Frontal cortex (tissue), 4 donors: Measurements from ENCODE around the gene CCDC88A. TPM values are rescaled to one million over a fixed set of nuclear protein-coding genes. Genes with fewer than 3 reads are reported as not detected.
"Not testable (repeated sequence)": the region's sequence is repeated elsewhere in the genome, so short reads cannot be mapped to it uniquely, and the experiment has no call there.

ENCODE experiments used
- DNase-seq, 2 donors: peaks; one replicate each; pipeline ENCODE4 v3.0.0; 2012; ENCODE audit warnings: low spot score in 2 of 2
- FAIRE-seq: peaks from 2 replicates; lab custom pipeline; 2012; peaks lifted over from hg19 to GRCh38; lab: Jason Lieb, UNC
- small RNA-seq: library from RNA; depleted of rRNA; stranded (forward); fragments of <200 nt; gene quantifications from one replicate; pipeline ENCODE3, GENCODE V24; 2014
- total RNA-seq: library from RNA; depleted of rRNA; stranded (reverse); fragments of >200 nt; gene quantifications from one replicate; pipeline ENCODE4 v1.2.3, GENCODE V29; 2014
- donor health status: control.
- donor health status: control.
- donor health status: control.

CCDC88A gene
- total RNA-seq, 1 donor from 2014 or later: 273 TPM

GRCh38 chr2:55252832-55253231, 166.8 kb downstream of the CCDC88A start:
- DNase-seq (no peak), FAIRE-seq (no peak)

DNA sequence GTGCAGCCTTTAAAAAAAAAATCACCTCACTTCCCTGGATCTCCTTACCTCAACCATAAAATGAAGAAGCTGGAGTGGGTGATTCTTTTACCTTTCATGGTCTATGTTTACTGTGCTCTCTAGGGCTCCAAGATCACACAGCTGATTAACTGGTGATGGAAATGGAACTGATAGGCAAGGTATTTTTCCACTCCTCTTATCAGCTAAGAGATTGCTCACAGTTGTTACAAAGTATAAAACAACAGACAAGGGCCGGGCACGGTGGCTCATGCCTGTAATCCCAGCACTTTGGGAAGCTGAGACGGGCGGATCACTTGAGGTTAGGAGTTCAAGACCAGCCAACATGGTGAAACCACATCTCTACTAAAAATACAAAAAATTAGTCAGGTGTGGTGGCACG, 172.6 kb downstream of the CCDC88A start:
- DNase-seq: no peak
- FAIRE-seq: no peak

GRCh38 chr2:55245411-55245810, 174.2 kb downstream of the CCDC88A start:
- DNase-seq: no peak
- no peak for FAIRE-seq

DNA sequence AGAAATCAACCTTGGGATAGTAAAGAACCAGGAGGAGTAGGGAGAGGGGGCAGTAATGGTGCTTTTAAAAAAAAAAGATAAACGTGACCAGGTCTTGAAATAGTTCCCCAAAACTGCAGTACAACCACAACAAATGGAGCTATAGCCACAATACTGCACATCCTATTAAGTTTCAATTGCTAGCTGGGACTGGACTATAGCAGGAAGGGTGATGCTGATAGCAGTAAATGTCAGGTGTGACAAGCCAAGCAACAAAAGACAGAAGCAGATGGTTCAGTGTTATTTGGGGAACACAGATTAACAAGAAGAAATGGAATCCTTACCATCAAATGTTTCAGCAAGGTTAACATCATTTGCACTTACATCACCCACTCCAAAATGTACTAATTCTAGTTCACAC, 177.0 kb downstream of the CCDC88A start:
- no peak for DNase-seq
- no peak for FAIRE-seq

- DNase-seq, FAIRE-seq: not testable (repeated sequence)
Measured at GRCh38 chr2:55241582-55241981, 178.1 kb downstream of the CCDC88A start.

- FAIRE-seq (no peak), DNase-seq (no peak)
Measured at GRCh38 chr2:55239656-55240222, 179.9 kb downstream of the CCDC88A start.

Small RNA genes within 50 kb of the gene (small RNA-seq; reads per million reads assigned to genes)
- gene RF00019 (not detected), gene RNU6-221P (not detected), gene RNU6-775P (not detected)

Other genes starting within 250 kb of the CCDC88A start
- gene CLHC1, start 187.6 kb downstream of the CCDC88A start, total RNA-seq: 48.1 TPM
- 726 TPM for gene RPS27A, start 187.2 kb downstream of the CCDC88A start, total RNA-seq
- gene MTIF2, start 150.6 kb downstream of the CCDC88A start, total RNA-seq: 29.8 TPM
- gene CFAP36, start 99.9 kb upstream of the CCDC88A start, total RNA-seq: 27.3 TPM
- gene PPP4R3B, start 197.8 kb upstream of the CCDC88A start, total RNA-seq: 121 TPM